ENCODE data around the gene MTMR4. TPM values are rescaled to one million over a fixed set of nuclear protein-coding genes. Genes with fewer than 3 reads are reported as not detected.

The MTMR4 gene
- polyA plus RNA-seq, 1 of the 3 experiments (the other 2 are of a cell fraction), result 23.3 TPM

DNA sequence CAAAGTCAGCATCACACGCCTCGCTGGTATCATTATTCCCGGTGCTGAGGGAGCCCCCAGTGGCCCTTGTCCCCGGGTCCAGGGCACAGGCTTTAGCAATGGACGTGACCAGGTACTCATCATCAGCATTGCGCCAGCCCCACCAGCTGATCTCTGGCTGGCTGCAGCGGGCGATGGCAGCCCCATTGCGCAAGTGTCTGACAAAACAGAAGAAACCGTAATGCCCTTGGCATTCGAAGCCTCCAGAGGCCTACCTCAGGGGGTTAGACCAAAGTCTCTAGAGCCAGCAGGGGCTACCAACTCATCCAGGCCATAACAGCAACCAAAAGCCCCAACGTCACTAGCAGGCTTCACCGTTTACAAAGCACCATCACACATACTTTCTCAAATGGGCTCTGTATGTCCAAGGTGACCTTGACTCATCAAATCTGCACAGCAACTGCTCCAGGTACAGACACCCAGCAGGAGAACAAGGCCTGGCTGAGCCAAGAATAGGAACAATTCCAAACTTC lies 7.3 kb downstream of the MTMR4 start (continued):
- TF ChIP-seq, protein P1, sequence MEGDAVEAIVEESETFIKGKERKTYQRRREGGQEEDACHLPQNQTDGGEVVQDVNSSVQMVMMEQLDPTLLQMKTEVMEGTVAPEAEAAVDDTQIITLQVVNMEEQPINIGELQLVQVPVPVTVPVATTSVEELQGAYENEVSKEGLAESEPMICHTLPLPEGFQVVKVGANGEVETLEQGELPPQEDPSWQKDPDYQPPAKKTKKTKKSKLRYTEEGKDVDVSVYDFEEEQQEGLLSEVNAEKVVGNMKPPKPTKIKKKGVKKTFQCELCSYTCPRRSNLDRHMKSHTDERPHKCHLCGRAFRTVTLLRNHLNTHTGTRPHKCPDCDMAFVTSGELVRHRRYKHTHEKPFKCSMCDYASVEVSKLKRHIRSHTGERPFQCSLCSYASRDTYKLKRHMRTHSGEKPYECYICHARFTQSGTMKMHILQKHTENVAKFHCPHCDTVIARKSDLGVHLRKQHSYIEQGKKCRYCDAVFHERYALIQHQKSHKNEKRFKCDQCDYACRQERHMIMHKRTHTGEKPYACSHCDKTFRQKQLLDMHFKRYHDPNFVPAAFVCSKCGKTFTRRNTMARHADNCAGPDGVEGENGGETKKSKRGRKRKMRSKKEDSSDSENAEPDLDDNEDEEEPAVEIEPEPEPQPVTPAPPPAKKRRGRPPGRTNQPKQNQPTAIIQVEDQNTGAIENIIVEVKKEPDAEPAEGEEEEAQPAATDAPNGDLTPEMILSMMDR (IDR thresholded peaks at IDR 0.05), result no peak
- TF ChIP-seq RFX5 (IDR thresholded peaks at IDR 0.05; ENCODE audit: low read length), result no peak
- no peak for TF ChIP-seq GABPA (IDR thresholded peaks at IDR 0.05; ENCODE audit: low read depth)

DNA sequence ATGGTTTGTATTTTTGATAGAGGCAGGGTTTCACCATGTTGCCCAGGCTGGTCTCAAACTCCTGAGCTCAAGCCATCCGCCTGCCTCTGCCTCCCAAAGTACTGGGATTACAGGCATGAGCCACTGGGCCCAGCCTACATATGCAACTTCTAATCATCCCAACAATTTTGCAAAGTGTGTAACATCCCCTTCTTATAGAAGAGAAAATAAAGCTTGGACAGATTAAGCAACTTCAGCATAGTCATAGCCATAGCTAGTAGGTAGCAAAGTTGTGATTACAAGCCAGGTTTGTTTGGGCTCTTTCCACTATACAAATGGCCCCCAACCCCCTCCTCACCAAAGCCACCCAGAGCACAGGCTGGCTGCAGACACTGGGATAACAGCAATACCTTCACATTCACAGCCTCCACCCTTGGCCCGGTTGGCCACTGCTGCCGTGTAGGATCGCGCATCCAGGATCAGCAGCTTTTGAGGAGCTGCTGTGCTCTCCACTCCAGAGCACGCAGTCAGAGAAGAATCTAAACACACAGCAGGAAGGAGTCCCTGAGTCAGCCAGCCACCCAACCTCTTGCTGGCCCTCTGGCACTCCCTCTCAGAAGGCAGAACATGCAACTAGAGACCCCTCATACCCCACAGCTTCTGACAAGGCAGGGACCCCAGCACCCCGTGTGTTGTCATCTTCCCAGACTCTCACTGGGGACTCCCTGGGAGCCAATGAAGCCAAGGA lies 7.9 kb downstream of the MTMR4 start:
- H3K36me3 ChIP-seq (replicated peaks in 1 of 2; ENCODE audit: control insufficient read depth in 1 of 2, insufficient read depth in 2 of 2, low read length in 1 of 2), result peaks cover 53 to 86% of the 10 kb centered on the region in 2 experiments
- CTCF ChIA-PET, result interaction anchor here (1.1 to 1.5 kb wide), 3 partner anchors 12 to 307 kb away, joined by 3 to 5 read pairs (median 3); no protein-coding TSS in a partner anchor

DNA sequence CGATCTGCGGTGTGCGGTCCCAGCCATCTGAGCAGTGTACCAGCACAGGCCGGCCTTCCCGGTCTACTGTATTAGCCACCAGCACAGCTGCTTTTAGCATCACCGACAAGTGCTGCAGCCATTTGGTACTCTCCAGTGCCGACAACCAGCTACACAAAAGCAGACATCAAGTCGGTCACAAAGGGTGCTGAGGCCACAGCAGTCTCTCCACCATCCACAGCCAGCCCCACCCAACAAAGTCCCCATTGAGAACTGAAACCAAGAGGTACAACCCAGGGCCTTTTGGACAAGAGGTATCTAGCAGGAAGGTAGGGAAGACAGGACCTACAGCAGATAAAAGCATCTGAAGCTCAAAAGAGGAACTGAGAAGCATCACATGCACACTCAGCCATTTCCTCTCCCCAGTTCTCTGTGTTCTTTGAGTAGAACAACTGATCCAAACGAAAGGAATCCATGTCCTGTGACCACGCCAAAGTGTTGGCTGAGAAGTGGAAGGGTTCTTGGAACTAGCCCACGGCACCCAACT lies 9.5 kb downstream of the MTMR4 start:
- no peak overlapping the region for H2AFZ ChIP-seq (ENCODE audit: low read depth)
- ChIA-PET POLR2A (interaction anchor here (2.3 kb wide), 1 partner anchor 9 kb away, joined by 12 read pairs; the partner anchor contains the start of gene MTMR4), CTCF (interaction anchor here (1.9 kb wide), 1 partner anchor 9 kb away, joined by 12 read pairs; the partner anchor contains the start of gene MTMR4)
- no peaks in the 10 kb centered on the region for H3K9me2 ChIP-seq
- TF ChIP-seq, protein P2, sequence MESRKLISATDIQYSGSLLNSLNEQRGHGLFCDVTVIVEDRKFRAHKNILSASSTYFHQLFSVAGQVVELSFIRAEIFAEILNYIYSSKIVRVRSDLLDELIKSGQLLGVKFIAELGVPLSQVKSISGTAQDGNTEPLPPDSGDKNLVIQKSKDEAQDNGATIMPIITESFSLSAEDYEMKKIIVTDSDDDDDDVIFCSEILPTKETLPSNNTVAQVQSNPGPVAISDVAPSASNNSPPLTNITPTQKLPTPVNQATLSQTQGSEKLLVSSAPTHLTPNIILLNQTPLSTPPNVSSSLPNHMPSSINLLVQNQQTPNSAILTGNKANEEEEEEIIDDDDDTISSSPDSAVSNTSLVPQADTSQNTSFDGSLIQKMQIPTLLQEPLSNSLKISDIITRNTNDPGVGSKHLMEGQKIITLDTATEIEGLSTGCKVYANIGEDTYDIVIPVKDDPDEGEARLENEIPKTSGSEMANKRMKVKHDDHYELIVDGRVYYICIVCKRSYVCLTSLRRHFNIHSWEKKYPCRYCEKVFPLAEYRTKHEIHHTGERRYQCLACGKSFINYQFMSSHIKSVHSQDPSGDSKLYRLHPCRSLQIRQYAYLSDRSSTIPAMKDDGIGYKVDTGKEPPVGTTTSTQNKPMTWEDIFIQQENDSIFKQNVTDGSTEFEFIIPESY (IDR thresholded peaks at IDR 0.05; ENCODE audit: borderline replicate concordance, low read depth), result no peak
- TF ChIP-seq, protein P3, sequence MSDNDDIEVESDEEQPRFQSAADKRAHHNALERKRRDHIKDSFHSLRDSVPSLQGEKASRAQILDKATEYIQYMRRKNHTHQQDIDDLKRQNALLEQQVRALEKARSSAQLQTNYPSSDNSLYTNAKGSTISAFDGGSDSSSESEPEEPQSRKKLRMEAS (IDR thresholded peaks at IDR 0.05; ENCODE audit: low read depth), result no peak
- TF ChIP-seq, protein P4, sequence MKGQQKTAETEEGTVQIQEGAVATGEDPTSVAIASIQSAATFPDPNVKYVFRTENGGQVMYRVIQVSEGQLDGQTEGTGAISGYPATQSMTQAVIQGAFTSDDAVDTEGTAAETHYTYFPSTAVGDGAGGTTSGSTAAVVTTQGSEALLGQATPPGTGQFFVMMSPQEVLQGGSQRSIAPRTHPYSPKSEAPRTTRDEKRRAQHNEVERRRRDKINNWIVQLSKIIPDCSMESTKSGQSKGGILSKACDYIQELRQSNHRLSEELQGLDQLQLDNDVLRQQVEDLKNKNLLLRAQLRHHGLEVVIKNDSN (IDR thresholded peaks at IDR 0.05; ENCODE audit: borderline replicate concordance, low read depth), result no peak
- no peak for TF ChIP-seq CHD2 (IDR thresholded peaks at IDR 0.05; ENCODE audit: low read length, partially characterized antibody)
- TF ChIP-seq, protein P5, sequence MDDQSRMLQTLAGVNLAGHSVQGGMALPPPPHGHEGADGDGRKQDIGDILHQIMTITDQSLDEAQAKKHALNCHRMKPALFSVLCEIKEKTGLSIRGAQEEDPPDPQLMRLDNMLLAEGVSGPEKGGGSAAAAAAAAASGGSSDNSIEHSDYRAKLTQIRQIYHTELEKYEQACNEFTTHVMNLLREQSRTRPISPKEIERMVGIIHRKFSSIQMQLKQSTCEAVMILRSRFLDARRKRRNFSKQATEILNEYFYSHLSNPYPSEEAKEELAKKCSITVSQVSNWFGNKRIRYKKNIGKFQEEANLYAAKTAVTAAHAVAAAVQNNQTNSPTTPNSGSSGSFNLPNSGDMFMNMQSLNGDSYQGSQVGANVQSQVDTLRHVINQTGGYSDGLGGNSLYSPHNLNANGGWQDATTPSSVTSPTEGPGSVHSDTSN (IDR thresholded peaks at IDR 0.05), result no peak
- TF ChIP-seq ELF1 (IDR thresholded peaks at IDR 0.05), result no peak
- no peak for TF ChIP-seq EP300 (IDR thresholded peaks at IDR 0.05; ENCODE audit: borderline replicate concordance in 1 of 2, low read depth in 1 of 2, low read length in 1 of 2)
- TF ChIP-seq MXI1 (IDR thresholded peaks at IDR 0.05; ENCODE audit: low read depth, low read length), result no peak
- H3K36me3 ChIP-seq (replicated peaks in 1 of 2; ENCODE audit: control insufficient read depth in 1 of 2, insufficient read depth in 2 of 2, low read length in 1 of 2), result peaks cover 51 to 78% of the 10 kb centered on the region in 2 experiments
- peaks cover 7% of the 10 kb centered on the region for H3F3A ChIP-seq (replicated peaks; ENCODE audit: insufficient read depth)
- H3K9me3 ChIP-seq, result no peaks in the 10 kb centered on the region
- no peak overlapping the region for H3K4me2 ChIP-seq
- no peaks in the 10 kb centered on the region for H4K20me1 ChIP-seq (ENCODE audit: insufficient read depth)
- no peak overlapping the region for H3K9ac ChIP-seq
- no peak for DNase-seq
- no peaks in the 10 kb centered on the region for H3K27me3 ChIP-seq (ENCODE audit: insufficient read depth)
- WGBS (ENCODE audit: low lambda C conversion rate), result 96% methylated on average over 11 of the region's 11 CpGs
- no peaks in the 10 kb centered on the region for H3K4me1 ChIP-seq (ENCODE audit: control insufficient read depth in 1 of 2, insufficient read depth in 2 of 2, low read depth in 1 of 2, low read length in 1 of 2)
- H3K4me3 ChIP-seq (ENCODE audit: low read depth in 2 of 2, low read length in 1 of 2), result no peak overlapping the region
- H3K27ac ChIP-seq (ENCODE audit: low read depth in 2 of 2, low read length in 1 of 2), result no peak overlapping the region
- no peaks in the 10 kb centered on the region for H3K79me2 ChIP-seq (ENCODE audit: insufficient read depth)

More for the DNA sequence above, 7.9 kb downstream of the MTMR4 start:
- no peak for DNase-seq
- no peaks in the 10 kb centered on the region for H3K27me3 ChIP-seq (ENCODE audit: insufficient read depth)
- no peak overlapping the region for H3K4me2 ChIP-seq
- POLR2A ChIA-PET, result interaction anchor here (0.6 to 2.3 kb wide), 4 partner anchors 8 to 125 kb away, joined by 3 to 12 read pairs (median 4); partner anchors contain the start of gene MTMR4
- H4K20me1 ChIP-seq (ENCODE audit: insufficient read depth), result no peaks in the 10 kb centered on the region
- no peaks in the 10 kb centered on the region for H3K9me2 ChIP-seq
- H3K79me2 ChIP-seq (ENCODE audit: insufficient read depth), result no peaks in the 10 kb centered on the region
- H3K4me1 ChIP-seq (ENCODE audit: control insufficient read depth in 1 of 2, insufficient read depth in 2 of 2, low read depth in 1 of 2, low read length in 1 of 2), result no peaks in the 10 kb centered on the region
- H3K27ac ChIP-seq (ENCODE audit: low read depth in 2 of 2, low read length in 1 of 2), result no peak overlapping the region
- H3K9me3 ChIP-seq, result no peaks in the 10 kb centered on the region
- 94% methylated on average over 7 of the region's 7 CpGs for WGBS (ENCODE audit: low lambda C conversion rate)
- H2AFZ ChIP-seq (ENCODE audit: low read depth), result no peak overlapping the region
- TF ChIP-seq GATA2 (CRISPR knock-in tag; IDR thresholded peaks at IDR 0.05), result no peak
- TF ChIP-seq, protein P3 (IDR thresholded peaks at IDR 0.05; ENCODE audit: low read depth), result no peak
- no peak for TF ChIP-seq RAD21 (IDR thresholded peaks at IDR 0.05; ENCODE audit: low read length)
- no peak for TF ChIP-seq EZH2phosphoT487 (IDR thresholded peaks at IDR 0.05; ENCODE audit: borderline replicate concordance, low read depth)
- TF ChIP-seq, protein P5 (IDR thresholded peaks at IDR 0.05), result no peak
- H3K9ac ChIP-seq, result no peak overlapping the region
- no peak overlapping the region for H3K4me3 ChIP-seq (ENCODE audit: low read depth in 2 of 2, low read length in 1 of 2)
- peaks cover 5% of the 10 kb centered on the region for H3F3A ChIP-seq (replicated peaks; ENCODE audit: insufficient read depth)
